SK-N-DZ (cell line): Measurements from ENCODE around the gene SFRP4. TPM values are rescaled to one million over a fixed set of nuclear protein-coding genes. Genes with fewer than 3 reads are reported as not detected.
"Not testable (repeated sequence)": the region's sequence is repeated elsewhere in the genome, so short reads cannot be mapped to it uniquely, and the experiment has no call there.

Experiments used
- DNase-seq: peaks from one replicate; pipeline ENCODE4 v3.0.0-alpha.2; 2015; ENCODE audit warnings: low spot score
- polyA plus RNA-seq, 2 experiments: library from polyadenylated mRNA; depleted of rRNA; stranded (reverse); fragments of >200 nt; gene quantifications; 2 replicates each; pipeline ENCODE4 v1.2.3, GENCODE V29; 2014

Gene SFRP4
- not detected in 2 replicates for polyA plus RNA-seq (2014; cell fraction: cytosol; rRNA removed)
- not detected in 2 replicates for polyA plus RNA-seq (2014; cell fraction: nucleus; rRNA removed)

DNA sequence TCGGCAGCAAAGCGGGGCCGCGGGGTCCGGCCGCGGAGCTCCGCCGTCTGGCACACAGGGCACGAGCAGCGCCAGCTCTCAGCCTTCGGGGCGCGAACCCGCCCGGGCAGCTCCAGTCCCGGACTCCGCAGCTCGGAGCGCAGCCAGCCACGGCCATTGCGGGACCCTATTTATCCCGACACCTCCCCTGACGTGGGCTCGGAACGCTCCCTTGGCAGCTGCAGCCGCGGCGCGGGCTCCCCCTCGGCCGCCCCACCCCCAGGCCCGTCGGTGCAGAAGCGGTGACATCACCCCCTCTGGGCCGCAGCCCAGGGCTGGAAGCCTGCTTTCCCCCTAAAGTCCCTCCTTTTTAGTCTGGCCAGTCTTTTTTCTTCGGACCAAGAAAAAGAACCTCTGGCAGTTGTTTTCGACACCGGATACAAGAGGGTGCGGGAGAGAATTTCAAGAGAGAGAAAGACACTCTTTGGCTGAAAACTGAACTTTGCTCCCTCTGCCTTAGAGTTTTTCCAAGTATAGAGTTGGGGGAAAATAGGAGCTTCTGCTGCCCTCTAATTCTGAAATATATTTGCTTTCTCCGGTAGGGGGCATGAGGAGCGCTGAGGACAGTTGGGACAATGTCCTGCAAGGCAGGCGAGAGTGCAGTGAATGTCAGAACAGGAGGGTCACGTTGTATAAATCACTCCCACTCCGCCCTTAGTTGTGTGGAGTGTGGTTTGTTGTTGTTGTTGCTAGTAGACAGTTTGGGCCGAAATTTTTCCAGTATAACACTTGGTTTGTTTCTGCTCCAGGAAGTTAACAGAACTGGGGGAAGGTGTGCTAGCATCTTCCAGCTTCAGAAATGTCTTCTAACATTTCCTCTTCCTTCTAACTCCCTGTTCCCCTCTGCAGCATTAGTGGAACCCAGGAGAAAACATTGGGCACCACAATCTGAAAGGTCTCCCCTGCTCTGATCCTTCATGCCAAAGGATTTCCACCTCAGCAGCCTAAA, at the start of gene SFRP4:
Gene SFRP4 (minus strand): TSS at position 145 of the 988 bp plus-strand sequence. CDS start 280 bp downstream, outside the sequence.
- peak; percentile 43 for DNase-seq

DNA sequence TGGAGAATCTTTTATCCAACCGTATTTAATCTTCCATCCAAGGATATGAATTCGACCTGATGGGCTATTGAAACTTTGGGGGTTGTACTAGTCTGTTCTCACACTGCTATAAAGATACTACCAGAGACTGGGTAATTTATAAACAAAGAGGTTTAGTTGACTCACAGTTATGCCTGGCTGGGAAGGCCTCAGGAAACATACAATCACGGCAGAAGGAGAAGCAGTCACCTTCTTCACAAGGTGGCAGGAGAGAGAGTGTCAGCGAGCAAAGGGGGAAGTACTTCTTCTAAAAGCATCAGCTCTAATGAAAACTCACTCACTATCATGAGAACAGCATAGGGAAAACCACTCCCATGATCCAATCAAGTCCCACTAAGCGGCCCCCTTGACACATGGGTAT, 47.6 kb upstream of the SFRP4 start:
- DNase-seq = no peak

DNA sequence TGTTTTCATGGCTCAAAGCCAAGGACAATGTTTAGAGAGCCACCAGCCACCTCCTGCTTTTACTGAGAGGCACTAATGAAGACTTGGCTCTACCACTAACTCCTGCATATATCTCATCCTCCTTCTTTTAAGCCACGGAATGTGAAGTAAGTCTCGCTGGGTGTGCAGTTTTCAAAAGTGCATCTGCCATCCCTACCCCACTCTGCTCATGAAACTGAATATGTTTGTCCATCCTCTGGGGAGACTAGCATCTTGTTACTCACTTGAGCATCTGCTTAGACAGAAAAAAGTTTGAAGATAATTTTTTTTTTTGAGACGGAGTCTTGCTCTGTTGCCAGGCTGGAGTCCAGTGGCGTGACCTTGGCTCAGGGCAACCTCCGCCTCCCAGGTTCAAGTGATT, 44.6 kb upstream of the SFRP4 start:
- DNase-seq = no peak

DNA sequence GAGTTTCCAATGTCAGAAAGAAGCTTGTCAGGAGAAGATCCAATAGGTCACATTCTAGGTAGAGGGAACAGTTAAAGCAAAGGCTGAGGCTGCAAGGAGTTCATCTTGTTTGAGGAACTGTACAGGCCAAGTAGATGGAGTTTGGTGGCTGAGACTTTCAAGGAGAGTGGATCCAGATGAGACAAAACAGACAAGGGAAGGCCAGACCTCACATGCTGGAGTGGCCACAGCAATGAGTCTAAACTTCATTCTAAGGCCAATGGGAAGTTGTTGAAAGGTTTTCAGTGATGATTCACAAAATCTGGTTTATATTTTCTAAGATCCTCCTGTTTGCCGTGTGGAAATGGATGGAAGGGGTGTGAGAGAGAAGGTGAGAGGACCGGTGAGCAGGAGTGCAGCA, 43.9 kb upstream of the SFRP4 start:
- no peak for DNase-seq

DNA sequence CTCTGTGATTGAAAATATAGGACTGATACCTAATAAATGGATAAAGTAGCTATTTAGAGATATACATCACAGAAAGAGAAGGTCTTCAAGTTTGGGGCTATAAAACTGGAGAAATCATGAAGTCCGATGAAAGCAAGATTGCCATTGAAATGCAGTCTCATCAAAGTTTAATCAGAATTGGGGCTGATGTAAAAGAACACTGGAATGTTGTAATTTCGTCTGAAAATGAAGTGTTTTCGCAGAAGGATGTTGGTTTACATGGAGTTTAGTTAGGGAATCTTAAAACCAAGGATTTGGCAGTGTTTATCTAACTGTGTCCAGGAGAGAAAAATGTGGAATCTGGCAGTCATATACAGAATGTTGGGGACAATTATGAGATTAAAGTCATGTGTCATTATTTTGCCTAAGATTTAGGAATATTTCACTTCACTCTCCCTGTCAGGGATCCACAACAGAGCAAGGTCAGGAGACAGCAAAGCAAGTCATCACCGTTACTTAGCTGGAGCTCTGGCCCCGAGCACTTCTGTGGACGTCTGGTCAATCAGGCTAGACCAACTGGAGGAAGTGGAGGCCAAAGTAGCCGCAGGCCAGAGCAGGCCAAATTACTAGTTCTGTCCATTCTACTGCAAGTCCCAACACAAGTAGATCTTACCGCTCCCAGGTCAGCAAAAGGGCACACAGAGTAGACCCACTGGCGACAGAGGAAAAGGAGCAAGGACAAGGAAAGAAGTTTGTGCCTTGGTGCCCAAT, 40.8 kb upstream of the SFRP4 start:
- no peak for DNase-seq

DNA sequence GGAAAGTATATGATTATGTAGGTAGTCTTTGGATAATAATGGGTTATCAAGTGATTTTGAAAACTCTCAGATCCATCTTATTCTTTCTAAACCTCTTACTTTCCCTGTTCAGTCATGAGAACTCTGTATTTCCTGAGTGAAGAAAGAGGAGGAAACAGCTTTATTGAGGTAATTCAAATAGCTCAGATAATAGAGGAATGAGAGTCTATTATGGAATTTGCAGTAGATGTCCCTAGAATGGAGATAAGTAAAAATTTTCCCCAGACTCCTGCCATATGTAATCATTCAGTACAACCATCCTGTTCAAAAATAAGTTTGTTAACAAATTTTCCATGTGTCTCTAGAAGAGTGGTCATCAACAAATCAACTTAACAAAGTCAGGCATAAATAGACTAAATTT, 40.2 kb upstream of the SFRP4 start:
- no peak for DNase-seq

DNA sequence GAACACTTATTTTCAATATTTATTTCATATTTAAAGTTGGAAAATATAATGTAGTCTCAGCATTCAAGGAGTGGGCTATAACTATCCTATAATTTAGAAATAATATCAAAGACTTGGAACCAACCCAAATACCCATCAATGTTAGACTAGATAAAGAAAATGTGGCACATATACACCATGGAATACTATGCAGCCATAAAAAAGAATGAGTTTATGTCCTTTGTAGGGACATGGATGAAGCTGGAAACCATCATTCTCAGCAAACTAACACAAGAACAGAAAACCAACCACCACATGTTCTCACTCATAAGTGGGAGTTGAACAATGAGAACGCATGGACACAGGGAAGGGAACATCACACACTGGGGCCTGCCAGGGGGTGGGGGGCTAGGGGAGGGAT, 37.6 kb upstream of the SFRP4 start:
- not testable (repeated sequence) for DNase-seq

DNA sequence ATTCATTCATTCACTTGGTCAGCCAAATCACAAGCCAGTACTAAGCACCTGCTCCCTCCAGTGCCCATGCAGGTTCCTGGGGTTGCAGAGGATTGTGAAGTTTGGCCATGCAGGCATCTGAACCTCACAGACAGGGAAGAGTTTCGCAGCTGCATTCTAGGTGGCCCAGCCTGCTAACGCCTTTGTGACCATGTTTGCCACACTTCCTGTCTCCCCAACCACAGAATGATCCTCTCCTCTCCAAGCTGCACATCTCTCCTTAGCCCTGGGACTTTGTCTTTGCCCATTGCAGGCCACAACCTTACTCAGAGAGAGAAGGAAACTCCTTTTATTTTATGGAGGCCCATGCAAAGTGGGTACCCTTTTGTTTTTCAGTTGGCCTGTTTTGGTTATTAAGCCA, 35.6 kb upstream of the SFRP4 start:
- DNase-seq = no peak

DNA sequence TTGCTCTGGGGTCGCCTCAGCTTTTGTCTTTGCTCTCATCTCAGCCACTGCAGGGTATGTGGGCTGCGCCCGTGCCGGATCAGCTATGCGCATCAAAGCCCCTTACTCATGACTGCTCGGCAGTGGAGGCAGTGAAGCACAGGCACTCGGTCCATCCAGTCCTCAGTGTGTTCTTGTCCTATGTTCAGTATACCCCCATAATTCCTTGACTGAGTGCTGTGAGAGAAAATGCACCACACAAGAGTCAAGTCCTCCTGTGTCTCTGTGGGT, 31.3 kb upstream of the SFRP4 start:
- DNase-seq = no peak

DNA sequence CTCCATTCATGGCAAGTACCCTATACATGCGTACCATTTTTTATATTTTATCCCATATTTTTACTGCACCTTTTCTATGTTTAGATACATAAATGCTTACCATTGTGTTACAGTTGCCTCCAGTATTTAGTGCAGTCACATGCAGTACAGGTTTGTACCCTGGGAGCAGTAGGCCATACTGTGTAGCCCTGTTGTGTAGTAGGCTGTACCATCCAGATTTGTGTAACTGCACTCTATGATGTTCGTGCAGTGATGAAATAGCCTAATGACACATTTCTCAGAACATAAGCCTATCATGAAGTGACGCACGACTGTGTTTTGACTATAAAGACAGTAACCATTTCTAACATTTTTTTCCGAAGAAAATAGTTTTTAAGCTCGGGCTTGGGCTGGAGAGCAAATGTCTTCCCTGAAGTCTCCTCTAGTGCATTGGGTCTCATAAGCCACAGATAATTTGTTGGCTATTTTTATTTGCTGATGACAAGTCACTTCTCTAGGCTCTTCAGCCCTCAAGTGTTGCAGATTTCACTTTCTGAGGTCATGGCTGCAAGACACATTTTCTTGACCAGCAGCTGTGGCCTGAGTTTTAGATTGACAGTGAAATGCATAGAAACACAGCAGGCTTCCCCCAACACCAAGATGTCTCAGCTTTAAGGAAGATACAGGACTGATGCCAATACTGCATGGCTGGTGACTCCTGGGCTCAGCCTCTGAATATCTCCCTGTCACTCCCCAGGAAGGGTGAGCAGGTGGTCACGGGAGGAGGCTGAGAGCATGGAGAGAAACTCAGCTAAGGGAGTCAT, 30.7 kb upstream of the SFRP4 start:
- DNase-seq = no peak

DNA sequence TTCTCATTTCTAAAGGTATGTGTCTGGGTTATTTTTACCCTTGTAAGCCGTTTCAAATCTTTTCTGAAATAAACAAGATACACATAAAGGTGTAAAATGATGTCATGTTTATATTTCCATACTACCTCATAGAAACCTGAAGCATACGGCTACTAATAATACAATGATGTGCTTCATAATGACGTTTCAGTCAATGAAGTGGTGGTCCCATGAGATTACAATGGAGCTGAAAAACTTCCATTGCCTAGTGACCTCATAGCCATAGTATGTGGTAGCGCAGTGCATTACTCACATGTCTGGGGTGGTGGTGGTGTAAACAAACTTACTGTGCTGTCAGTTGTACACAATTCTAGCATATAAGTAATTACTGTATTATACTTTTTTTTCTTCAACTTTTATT, 28.7 kb upstream of the SFRP4 start:
- no peak for DNase-seq

DNA sequence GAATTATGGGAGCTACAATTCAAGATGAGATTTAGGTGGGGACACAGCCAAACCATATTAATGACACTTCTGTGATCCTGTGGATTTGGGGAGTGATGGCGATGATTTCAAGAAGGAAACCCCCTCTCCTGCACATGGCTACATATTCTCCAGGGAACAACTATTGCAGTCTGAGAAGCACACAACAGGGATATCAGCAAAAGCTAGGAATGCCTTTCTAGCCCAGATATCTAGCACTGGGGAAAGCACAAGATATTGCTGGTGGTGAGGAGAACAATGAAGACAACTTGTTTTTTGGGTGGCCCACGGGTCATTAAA, 28.1 kb upstream of the SFRP4 start:
- DNase-seq = no peak

DNA sequence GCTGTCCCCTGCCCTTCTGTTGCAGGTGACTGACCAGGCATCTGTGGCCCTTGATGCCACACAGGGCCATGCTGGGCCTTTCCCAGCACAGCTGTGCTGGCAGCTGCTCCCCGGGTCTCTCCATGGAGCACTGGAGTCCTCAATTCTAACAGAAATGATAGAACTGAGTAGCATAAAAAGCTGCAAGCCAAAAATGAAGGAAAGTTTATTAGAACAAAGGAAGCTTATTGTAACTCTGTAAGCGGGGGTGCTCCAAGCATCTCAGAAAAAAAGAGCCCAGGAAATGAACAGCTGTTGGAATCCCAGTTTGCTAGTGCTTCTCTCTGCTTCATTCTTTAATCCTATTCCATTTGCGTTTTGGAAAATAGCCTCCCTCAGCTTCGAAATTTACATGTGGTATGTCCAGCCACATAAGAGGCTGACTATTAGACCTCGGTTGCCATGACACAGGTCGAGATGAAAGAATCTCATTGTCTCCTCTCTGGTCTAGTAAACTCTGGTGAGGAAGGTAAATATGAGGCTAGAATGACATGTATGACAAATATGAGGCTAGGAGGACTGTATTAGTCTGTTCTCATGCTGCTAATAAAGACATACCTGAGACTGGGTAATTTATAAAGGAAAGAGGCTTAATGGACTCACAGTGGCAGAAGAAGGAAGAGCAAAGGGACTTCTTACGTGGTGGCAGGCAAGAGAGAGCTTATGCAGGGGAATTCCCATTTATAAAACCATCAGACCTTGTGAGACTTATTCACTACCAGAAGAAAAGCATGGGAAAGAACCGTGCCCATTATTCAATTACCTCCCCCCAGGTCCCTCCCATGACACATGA, 27.5 kb upstream of the SFRP4 start:
- no peak for DNase-seq

DNA sequence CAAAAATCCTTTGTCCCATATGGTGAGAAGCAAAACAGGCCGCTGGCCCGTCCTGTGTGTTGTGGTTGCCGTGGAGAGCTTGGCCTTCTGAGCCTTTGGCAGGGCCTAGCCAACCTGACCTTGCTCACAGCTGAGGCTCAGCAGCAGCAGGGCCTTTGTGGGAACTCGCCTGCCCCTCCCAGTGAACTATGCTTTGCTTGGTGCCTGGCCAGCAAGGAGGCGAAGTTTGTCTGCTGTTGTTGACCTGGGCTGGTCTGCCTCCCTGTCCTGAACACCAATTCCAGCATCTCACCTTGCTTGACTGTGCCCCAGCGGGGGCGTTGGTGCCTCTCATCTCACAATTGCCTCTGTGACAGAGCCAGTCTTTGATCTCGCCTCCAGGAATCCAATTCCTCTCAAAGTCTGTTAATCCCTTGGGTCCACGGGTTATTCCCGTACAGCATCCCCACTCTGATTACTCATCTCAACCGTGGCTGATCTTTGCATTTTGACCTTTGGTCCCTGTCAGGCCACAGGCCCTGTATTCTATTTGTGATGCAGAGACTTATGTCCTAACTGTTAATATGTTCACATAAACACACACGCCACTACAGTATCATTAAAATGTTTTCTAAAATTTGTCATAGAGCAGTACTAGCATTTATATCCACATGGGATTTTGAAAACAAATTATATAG, 26.5 kb upstream of the SFRP4 start:
- no peak for DNase-seq

DNA sequence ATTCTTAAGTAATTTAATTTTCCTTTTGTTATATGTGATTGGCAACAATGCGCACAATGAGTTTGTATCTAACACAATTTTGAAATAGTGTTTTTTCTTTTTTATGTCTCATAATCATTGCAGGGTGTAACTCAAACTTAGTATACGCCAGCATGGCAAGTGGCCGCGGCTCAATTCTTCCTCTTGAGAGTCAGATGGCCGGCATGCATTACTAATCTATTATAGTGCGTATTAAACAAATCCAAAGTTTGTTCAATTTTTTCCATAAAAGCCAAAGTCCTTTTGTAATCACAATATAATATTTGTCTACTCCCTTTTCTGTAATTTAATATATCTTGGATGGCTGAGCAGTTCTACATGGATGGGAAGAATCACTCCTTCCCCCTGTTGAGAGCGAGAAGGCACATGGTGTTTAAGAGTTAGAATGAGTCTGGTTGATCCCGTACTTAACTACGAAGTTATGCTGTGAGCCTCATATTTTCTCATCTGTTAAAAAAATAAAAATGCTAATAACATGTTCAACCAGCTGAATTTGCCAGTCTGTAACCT, 16.5 kb upstream of the SFRP4 start:
- DNase-seq = no peak

DNA sequence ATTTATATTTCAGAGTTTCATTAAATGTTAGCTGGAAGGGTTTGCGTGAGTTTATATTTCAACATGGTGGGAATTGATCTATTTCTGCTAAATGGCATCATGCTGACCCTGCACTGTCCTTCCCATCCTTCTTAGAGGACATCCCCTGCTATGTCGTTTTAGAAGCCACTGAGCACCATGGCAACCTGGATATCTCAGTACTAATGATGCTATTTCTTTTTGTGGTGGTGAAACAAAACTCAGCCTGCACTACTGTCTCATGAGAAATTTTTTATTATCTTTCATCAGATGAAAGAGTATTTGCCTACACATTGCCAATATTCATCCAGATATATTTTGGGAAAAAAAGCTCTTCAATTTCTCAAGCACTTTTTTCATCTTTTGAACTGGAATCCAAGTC, 15.9 kb upstream of the SFRP4 start:
- no peak for DNase-seq

DNA sequence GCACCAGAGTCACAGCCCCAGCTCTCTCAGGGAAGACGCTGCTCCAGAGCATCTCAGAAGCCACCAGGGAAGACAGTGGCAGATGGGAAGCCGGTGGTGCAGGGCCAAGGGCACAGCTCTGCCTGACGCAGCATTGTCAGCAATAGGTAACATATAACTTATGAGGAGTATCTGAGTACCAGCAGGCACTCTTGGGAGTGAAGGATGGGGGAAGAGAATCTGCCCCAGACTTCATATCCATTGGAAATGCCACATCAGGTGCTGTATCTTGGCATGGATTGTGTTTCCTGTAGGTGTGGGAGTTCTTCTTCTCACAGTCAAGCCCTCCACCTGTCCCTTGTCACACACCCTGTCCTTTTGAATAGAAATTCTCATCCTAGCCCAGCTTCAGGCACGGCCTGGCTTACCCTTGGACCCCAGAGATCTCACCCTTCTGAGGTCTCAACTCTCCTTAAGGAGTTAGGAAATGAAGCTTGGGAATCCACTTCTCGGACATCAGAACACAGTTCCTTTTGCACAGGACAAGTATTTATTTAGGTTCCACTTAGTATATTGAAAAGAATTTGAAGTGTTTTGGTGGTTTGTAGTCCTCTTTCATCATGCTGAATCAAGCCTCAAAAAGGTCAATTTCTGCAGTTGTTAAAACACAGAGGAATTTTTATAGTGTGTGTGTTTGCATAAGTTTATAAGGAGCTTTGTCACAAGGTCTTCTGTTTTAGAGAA, 13.8 kb upstream of the SFRP4 start:
- DNase-seq = no peak

DNA sequence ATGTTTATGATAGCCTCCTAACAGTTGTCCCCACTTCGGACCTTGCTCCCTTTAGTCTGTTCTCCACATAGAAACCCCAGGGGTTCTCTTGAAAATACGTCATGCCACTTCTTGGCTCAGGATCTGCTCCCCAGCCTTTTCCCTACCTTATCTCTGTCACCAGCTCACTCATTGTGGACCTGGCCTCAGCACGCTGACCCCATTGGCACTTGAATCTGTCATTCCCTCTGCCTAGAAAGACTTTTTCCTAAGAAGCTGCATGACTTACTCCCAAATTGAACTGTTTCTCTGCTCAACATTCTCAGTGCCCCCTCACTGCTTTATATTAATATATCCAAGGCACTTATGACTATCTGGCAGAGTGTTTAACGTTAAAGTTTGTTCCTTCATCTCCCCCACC, 12.3 kb upstream of the SFRP4 start:
- no peak for DNase-seq

DNA sequence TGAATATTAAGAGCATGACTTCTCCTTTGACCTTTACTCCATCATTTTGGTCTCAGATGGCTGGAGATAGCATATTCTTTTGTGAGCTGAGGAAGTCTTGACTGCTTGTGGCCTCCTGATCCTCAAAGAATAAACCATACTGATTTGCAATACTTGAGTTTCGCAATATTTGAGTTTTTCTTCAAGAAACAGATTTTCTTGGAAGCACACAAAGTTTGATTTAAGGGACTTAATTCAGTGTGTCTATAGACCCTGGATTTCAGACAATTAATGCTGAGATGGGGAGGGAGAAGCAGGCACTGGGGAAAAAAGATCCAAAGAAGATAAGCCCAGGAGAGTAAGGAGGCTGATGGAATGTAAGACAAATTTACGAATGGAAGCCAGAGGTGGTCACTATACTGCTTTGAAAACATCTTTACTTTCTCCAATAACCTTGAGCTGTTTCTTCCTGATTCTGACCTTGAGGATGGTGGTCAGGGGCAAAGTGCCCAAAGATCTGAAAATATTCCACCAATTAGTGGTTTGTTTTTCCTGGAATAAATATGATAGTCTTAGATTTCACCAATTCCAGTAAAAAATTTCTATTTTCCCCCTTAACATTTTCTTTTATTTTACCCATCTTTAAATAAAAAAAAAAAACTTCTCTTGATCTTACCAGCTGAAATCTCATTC, 11.3 kb upstream of the SFRP4 start:
- no peak for DNase-seq
